ENCODE results near the gene CCDC180. TPM values are rescaled to one million over a fixed set of nuclear protein-coding genes. Genes with fewer than 3 reads are reported as not detected.

CCDC180 gene
- total and polyA plus RNA-seq, 3 experiments from 2014 or later: 0.38 to 3.2 (median 1.6) TPM

- H3K27ac Mint-ChIP-seq: no peak overlapping the region
- no peaks in the 10 kb centered on the region for H3K27me3 ChIP-seq (ENCODE audit: insufficient read depth, low read length, poor library complexity, severe bottlenecking)
- CTCF ChIA-PET: no interaction called here
Measured at GRCh38 chr9:97284798-97285197, 22.7 kb upstream of the CCDC180 start.

DNA sequence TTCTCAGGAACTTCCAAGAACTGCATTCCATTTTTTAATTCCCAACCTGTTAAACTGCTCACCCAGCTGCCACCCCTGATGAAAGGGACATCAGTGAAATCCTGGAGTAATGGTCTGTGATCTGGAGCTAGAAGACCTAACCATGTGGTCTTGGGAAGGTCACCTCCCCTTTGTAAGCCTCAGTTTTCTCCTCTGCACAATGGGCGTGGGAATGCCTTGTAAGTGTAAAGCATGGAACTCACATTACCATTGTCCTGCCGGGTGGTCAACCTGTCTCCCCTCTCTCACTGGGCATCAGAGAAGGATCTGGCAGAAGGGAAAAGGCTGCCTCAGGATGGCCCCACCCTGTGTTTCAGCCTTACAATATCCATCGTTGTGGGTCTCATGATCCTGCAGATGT, 15.3 kb upstream of the CCDC180 start:
- POLR2A ChIA-PET: no interaction called here

More at GRCh38 chr9:97284798-97285197, 22.7 kb upstream of the CCDC180 start:
- Histone ChIP-seq H3K9me3 (ENCODE audit: low read length) (no peaks in the 10 kb centered on the region), H3K27ac (ENCODE audit: low read depth, low read length) (no peak overlapping the region), H3K36me3 (ENCODE audit: insufficient read depth, low read length) (peaks cover 23% of the 10 kb centered on the region), H3K4me3 (ENCODE audit: low read length) (no peak overlapping the region), H3K4me1 (ENCODE audit: insufficient read depth, low read length) (no peaks in the 10 kb centered on the region)
- H3K36me3 Mint-ChIP-seq: peaks cover 53 to 82% (median 61%) of the 10 kb centered on the region in 3 donors
- peaks cover 0 to 4% (median 0%) of the 10 kb centered on the region in 5 donors for H3K9me3 Mint-ChIP-seq
- no peaks in the 10 kb centered on the region for H3K27me3 Mint-ChIP-seq
- H3K4me3 Mint-ChIP-seq: no peak overlapping the region
- H3K4me1 Mint-ChIP-seq: no peaks in the 10 kb centered on the region
- no peak for DNase-seq
- POLR2A ChIA-PET: no interaction called here

GRCh38 chr9:97293207-97293721, 14.2 kb upstream of the CCDC180 start:
- Histone ChIP-seq H3K27me3 (ENCODE audit: insufficient read depth, low read length, poor library complexity, severe bottlenecking) (no peaks in the 10 kb centered on the region), H3K4me1 (ENCODE audit: insufficient read depth, low read length) (no peaks in the 10 kb centered on the region), H3K4me3 (ENCODE audit: low read length) (no peak overlapping the region), H3K36me3 (ENCODE audit: insufficient read depth, low read length) (peaks cover 12% of the 10 kb centered on the region), H3K9me3 (ENCODE audit: low read length) (no peaks in the 10 kb centered on the region), H3K27ac (ENCODE audit: low read depth, low read length) (no peak overlapping the region)
- H3K9me3 Mint-ChIP-seq: peaks cover 8 to 13% (median 10%) of the 10 kb centered on the region in 5 donors
- peaks cover 33 to 72% (median 49%) of the 10 kb centered on the region in 3 donors for H3K36me3 Mint-ChIP-seq
- ChIA-PET CTCF (no interaction called here), POLR2A (no interaction called here)
- no peaks in the 10 kb centered on the region for H3K4me1 Mint-ChIP-seq
- no peak for DNase-seq
- peaks cover 0 to 2% of the 10 kb centered on the region in 2 donors for H3K27me3 Mint-ChIP-seq
- H3K4me3 Mint-ChIP-seq: no peak overlapping the region
- no peak overlapping the region for H3K27ac Mint-ChIP-seq

More for the DNA sequence above, 15.3 kb upstream of the CCDC180 start:
- DNase-seq: no peak
- Histone ChIP-seq H3K4me3 (ENCODE audit: low read length) (no peak overlapping the region), H3K27ac (ENCODE audit: low read depth, low read length) (no peak overlapping the region), H3K4me1 (ENCODE audit: insufficient read depth, low read length) (no peaks in the 10 kb centered on the region), H3K9me3 (ENCODE audit: low read length) (no peaks in the 10 kb centered on the region), H3K36me3 (ENCODE audit: insufficient read depth, low read length) (peaks cover 15% of the 10 kb centered on the region), H3K27me3 (ENCODE audit: insufficient read depth, low read length, poor library complexity, severe bottlenecking) (no peaks in the 10 kb centered on the region)
- CTCF ChIA-PET: interaction anchor here (0.7 kb wide), 1 partner anchor 34 kb away, joined by 3 read pairs; no protein-coding TSS in a partner anchor
- peaks cover 0 to 5% (median 2%) of the 10 kb centered on the region in 5 donors for H3K9me3 Mint-ChIP-seq
- no peaks in the 10 kb centered on the region for H3K4me1 Mint-ChIP-seq
- H3K27me3 Mint-ChIP-seq: peaks cover 0 to 2% of the 10 kb centered on the region in 2 donors
- no peak overlapping the region for H3K4me3 Mint-ChIP-seq
- peaks cover 37 to 80% (median 54%) of the 10 kb centered on the region in 3 donors for H3K36me3 Mint-ChIP-seq
- no peak overlapping the region for H3K27ac Mint-ChIP-seq

DNA sequence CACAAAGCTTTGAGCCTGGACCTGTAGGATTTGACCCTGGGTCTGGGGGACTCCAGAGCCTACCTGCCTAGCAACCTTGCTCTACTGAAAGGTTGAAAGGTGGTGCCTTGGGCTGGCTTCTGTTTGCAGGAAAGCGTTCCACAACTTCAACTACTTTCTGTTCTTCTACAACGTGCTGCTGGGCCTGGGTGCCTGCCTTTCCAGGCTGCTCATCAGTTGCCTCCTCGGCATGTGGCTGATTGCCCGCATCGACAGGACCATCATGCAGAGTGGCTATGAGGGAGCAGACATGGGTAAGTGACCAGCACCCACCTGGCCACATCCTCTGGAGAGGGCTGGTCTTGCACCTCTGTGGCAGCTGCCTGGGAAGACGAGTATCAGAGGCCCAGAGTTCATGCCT, 13.6 kb upstream of the CCDC180 start:
- H3K9me3 ChIP-seq (ENCODE audit: low read length): no peaks in the 10 kb centered on the region
- CTCF ChIA-PET: no interaction called here
- H3K27me3 ChIP-seq (ENCODE audit: insufficient read depth, low read length, poor library complexity, severe bottlenecking): no peaks in the 10 kb centered on the region
- H3K36me3 ChIP-seq (ENCODE audit: insufficient read depth, low read length): peaks cover 9% of the 10 kb centered on the region
- H3K4me1 ChIP-seq (ENCODE audit: insufficient read depth, low read length): no peaks in the 10 kb centered on the region
- H3K36me3 Mint-ChIP-seq: peaks cover 30 to 67% (median 44%) of the 10 kb centered on the region in 3 donors
- POLR2A ChIA-PET: no interaction called here
- DNase-seq: no peak
- no peaks in the 10 kb centered on the region for H3K4me1 Mint-ChIP-seq
- no peak overlapping the region for H3K27ac Mint-ChIP-seq
- H3K27ac ChIP-seq (ENCODE audit: low read depth, low read length): no peak overlapping the region
- no peak overlapping the region for H3K4me3 Mint-ChIP-seq
- H3K27me3 Mint-ChIP-seq: peaks cover 0 to 2% of the 10 kb centered on the region in 2 donors
- H3K4me3 ChIP-seq (ENCODE audit: low read length): no peak overlapping the region
- peaks cover 8 to 13% (median 10%) of the 10 kb centered on the region in 5 donors for H3K9me3 Mint-ChIP-seq

GRCh38 chr9:97297889-97298288, 9.6 kb upstream of the CCDC180 start:
- peaks cover 10 to 16% (median 13%) of the 10 kb centered on the region in 5 donors for H3K9me3 Mint-ChIP-seq
- peaks cover 0 to 2% of the 10 kb centered on the region in 2 donors for H3K27me3 Mint-ChIP-seq
- H3K4me1 Mint-ChIP-seq: no peaks in the 10 kb centered on the region
- POLR2A ChIA-PET: no interaction called here
- Histone ChIP-seq H3K4me1 (ENCODE audit: insufficient read depth, low read length) (no peaks in the 10 kb centered on the region), H3K27me3 (ENCODE audit: insufficient read depth, low read length, poor library complexity, severe bottlenecking) (no peaks in the 10 kb centered on the region), H3K4me3 (ENCODE audit: low read length) (no peak overlapping the region), H3K27ac (ENCODE audit: low read depth, low read length) (no peak overlapping the region), H3K9me3 (ENCODE audit: low read length) (no peaks in the 10 kb centered on the region), H3K36me3 (ENCODE audit: insufficient read depth, low read length) (no peaks in the 10 kb centered on the region)
- DNase-seq: no peak
- peak overlapping the region in 1 of 8 donors; percentile 65 for H3K27ac Mint-ChIP-seq
- peaks cover 21 to 39% (median 33%) of the 10 kb centered on the region in 3 donors for H3K36me3 Mint-ChIP-seq
- CTCF ChIA-PET: no interaction called here
- H3K4me3 Mint-ChIP-seq: no peak overlapping the region

DNA sequence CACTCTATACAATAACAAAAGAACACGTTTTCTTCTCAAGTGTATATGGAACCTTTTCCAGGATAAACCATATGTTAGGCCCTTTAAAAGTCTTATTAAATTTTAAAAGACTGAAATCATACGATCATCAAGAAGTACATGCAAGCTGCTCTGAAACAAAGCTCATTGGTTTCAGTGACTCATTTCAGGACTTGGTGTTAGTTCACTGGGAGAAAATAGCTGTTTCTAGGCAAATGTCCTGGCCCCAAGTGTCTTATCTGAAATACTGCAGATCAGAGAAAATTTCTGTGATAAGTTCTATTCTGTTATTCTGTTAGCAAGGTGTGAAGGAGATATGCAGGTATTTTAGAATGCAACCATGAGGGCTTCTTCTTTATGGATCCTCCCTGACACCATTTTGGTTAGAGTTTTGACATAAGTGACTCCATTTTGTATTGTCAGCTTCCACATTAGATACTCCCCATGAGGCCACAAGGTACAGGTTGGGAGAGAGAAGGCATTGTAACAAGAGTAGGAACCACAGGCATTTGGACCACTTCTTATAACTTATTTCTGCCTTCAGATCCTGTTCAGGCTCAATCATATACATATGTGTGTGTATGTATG, 7.5 kb upstream of the CCDC180 start:
- Mint-ChIP-seq H3K4me3 (no peak overlapping the region), H3K4me1 (no peaks in the 10 kb centered on the region), H3K36me3 (peaks cover 14 to 28% (median 15%) of the 10 kb centered on the region in 3 donors), H3K9me3 (peaks cover 10 to 25% (median 20%) of the 10 kb centered on the region in 5 donors), H3K27me3 (peaks cover 2 to 8% of the 10 kb centered on the region in 2 donors), H3K27ac (no peak overlapping the region)
- no peak for DNase-seq
- Histone ChIP-seq H3K9me3 (ENCODE audit: low read length) (no peaks in the 10 kb centered on the region), H3K27me3 (ENCODE audit: insufficient read depth, low read length, poor library complexity, severe bottlenecking) (no peaks in the 10 kb centered on the region), H3K4me1 (ENCODE audit: insufficient read depth, low read length) (no peaks in the 10 kb centered on the region), H3K4me3 (ENCODE audit: low read length) (no peak overlapping the region), H3K36me3 (ENCODE audit: insufficient read depth, low read length) (no peaks in the 10 kb centered on the region), H3K27ac (ENCODE audit: low read depth, low read length) (no peak overlapping the region)
- CTCF ChIA-PET: no interaction called here
- POLR2A ChIA-PET: no interaction called here

GRCh38 chr9:97300586-97300985, 6.9 kb upstream of the CCDC180 start:
- Mint-ChIP-seq H3K4me1 (no peaks in the 10 kb centered on the region), H3K27ac (no peak overlapping the region), H3K9me3 (peaks cover 10 to 26% (median 20%) of the 10 kb centered on the region in 5 donors), H3K27me3 (peaks cover 0 to 11% of the 10 kb centered on the region in 2 donors), H3K4me3 (no peak overlapping the region), H3K36me3 (peaks cover 8 to 21% (median 8%) of the 10 kb centered on the region in 3 donors)
- no peak overlapping the region for H3K27ac ChIP-seq (ENCODE audit: low read depth, low read length)
- POLR2A ChIA-PET: no interaction called here
- no peak for DNase-seq
- H3K36me3 ChIP-seq (ENCODE audit: insufficient read depth, low read length): no peaks in the 10 kb centered on the region
- CTCF ChIA-PET: no interaction called here
- no peak overlapping the region for H3K4me3 ChIP-seq (ENCODE audit: low read length)
- H3K4me1 ChIP-seq (ENCODE audit: insufficient read depth, low read length): no peaks in the 10 kb centered on the region
- no peaks in the 10 kb centered on the region for H3K9me3 ChIP-seq (ENCODE audit: low read length)
- no peaks in the 10 kb centered on the region for H3K27me3 ChIP-seq (ENCODE audit: insufficient read depth, low read length, poor library complexity, severe bottlenecking)

DNA sequence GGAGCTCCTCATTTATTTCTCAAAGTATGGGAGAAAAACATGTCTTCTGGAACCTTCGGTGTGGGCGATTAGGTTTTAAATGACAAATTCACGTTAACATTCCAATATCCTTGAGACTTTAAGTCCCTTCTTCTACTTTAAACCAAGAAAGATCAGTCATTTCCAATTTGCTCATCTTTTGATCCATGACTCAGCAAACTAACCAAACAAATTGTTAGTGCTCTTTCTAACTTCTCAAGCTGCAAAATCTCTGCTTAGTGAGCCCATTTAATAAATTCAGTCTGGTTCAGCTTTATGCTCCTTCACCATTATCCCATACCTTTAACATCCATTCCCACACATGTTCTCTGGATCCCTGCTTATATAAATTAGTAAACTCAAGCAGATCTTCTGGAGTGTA, 5.5 kb upstream of the CCDC180 start:
- no peak overlapping the region for H3K27ac ChIP-seq (ENCODE audit: low read depth, low read length)
- no peak overlapping the region for H3K4me3 Mint-ChIP-seq
- H3K9me3 Mint-ChIP-seq: peaks cover 10 to 26% (median 20%) of the 10 kb centered on the region in 5 donors
- no peaks in the 10 kb centered on the region for H3K4me1 ChIP-seq (ENCODE audit: insufficient read depth, low read length)
- H3K27me3 Mint-ChIP-seq: peaks cover 0 to 11% of the 10 kb centered on the region in 2 donors
- ChIA-PET POLR2A (no interaction called here), CTCF (no interaction called here)
- H3K9me3 ChIP-seq (ENCODE audit: low read length): no peaks in the 10 kb centered on the region
- no peaks in the 10 kb centered on the region for H3K4me1 Mint-ChIP-seq
- H3K36me3 ChIP-seq (ENCODE audit: insufficient read depth, low read length): no peaks in the 10 kb centered on the region
- H3K27me3 ChIP-seq (ENCODE audit: insufficient read depth, low read length, poor library complexity, severe bottlenecking): no peaks in the 10 kb centered on the region
- peaks cover 4 to 8% (median 8%) of the 10 kb centered on the region in 3 donors for H3K36me3 Mint-ChIP-seq
- H3K27ac Mint-ChIP-seq: no peak overlapping the region
- H3K4me3 ChIP-seq (ENCODE audit: low read length): no peak overlapping the region
- DNase-seq: no peak

All from CD8-positive, alpha-beta memory T cell (primary cell).